Measurements from ENCODE around the gene VAC14. TPM values are rescaled to one million over a fixed set of nuclear protein-coding genes. Genes with fewer than 3 reads are reported as not detected.

Gene VAC14
- total RNA-seq, 4 donors from 2014 or later, result 31.1 to 47.0 (median 37.0) TPM

DNA sequence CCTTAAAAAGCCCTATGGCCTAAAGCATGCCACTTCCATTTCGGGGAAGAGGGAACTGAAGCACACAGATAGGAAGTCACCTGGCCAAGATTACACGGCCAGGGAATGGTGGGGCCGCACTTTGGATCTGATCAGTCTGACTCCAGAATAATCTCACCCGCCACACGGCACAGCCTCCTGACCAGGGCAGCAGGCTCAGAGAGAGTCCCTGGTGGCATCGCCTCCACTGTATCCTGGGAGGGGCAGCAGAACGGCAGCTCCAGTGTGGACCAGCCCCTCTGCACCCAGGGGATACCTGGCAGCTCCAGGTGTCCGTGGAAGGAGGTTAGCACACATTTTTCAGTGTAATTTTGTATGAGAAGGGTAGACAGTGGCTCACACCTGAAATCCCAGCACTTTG, 35.5 kb downstream of the VAC14 start:
- peaks cover 21 to 74% (median 53%) of the 10 kb centered on the region in 4 donors for H3K36me3 ChIP-seq
- no peaks in the 10 kb centered on the region for H3K27me3 ChIP-seq
- H3K4me3 ChIP-seq, result no peak overlapping the region
- no peaks in the 10 kb centered on the region for H3K9me3 ChIP-seq
- WGBS, result 85% methylated on average over 6 of the region's 8 CpGs
- peaks cover 0 to 2% (median 0%) of the 10 kb centered on the region in 4 donors for H3K4me1 ChIP-seq
- TF ChIP-seq, protein P1, sequence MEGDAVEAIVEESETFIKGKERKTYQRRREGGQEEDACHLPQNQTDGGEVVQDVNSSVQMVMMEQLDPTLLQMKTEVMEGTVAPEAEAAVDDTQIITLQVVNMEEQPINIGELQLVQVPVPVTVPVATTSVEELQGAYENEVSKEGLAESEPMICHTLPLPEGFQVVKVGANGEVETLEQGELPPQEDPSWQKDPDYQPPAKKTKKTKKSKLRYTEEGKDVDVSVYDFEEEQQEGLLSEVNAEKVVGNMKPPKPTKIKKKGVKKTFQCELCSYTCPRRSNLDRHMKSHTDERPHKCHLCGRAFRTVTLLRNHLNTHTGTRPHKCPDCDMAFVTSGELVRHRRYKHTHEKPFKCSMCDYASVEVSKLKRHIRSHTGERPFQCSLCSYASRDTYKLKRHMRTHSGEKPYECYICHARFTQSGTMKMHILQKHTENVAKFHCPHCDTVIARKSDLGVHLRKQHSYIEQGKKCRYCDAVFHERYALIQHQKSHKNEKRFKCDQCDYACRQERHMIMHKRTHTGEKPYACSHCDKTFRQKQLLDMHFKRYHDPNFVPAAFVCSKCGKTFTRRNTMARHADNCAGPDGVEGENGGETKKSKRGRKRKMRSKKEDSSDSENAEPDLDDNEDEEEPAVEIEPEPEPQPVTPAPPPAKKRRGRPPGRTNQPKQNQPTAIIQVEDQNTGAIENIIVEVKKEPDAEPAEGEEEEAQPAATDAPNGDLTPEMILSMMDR (IDR thresholded peaks at IDR 0.05), result no peak
- intact Hi-C loops (cut with DNase I), result no loop called here
- H3K27ac ChIP-seq (replicated peaks in 1 of 4), result no peak overlapping the region
- no peak for DNase-seq (ENCODE audit: extremely low spot score)

DNA sequence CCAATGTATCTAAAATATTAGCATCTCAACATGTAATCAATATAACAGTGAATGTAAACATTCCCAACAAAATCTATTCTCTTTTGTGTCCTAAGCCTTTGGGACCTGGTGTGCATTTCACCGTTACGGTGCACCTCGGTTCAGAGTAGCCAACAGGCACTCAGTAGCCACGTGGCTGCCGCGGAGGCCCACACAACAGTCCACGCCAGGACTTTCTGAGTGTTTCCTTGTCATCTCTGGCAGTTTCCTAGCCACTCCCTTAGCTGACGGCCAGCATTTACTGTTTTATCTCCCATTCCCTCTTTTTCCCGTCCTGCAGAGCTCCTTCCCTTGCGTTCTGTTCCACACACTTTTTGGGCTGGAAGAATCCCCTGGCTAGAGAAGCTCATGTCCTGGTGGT, 36.3 kb downstream of the VAC14 start:
- Histone ChIP-seq H3K27me3 (no peaks in the 10 kb centered on the region), H3K4me3 (no peak overlapping the region), H3K27ac (replicated peaks in 1 of 4) (no peak overlapping the region), H3K4me1 (no peaks in the 10 kb centered on the region), H3K9me3 (no peaks in the 10 kb centered on the region), H3K36me3 (peaks cover 21 to 77% (median 55%) of the 10 kb centered on the region in 4 donors)
- no peak for DNase-seq (ENCODE audit: extremely low spot score)
- WGBS, result 96% methylated on average over 10 of the region's 10 CpGs
- intact Hi-C loops (cut with DNase I), result no loop called here
- TF ChIP-seq, protein P1 (IDR thresholded peaks at IDR 0.05), result no peak
- TF ChIP-seq EP300 (IDR thresholded peaks at IDR 0.05), result no peak
- TF ChIP-seq POLR2A (IDR thresholded peaks at IDR 0.05; ENCODE audit: low read depth), result no peak
- no peak for TF ChIP-seq POLR2AphosphoS5 (IDR thresholded peaks at IDR 0.05)

DNA sequence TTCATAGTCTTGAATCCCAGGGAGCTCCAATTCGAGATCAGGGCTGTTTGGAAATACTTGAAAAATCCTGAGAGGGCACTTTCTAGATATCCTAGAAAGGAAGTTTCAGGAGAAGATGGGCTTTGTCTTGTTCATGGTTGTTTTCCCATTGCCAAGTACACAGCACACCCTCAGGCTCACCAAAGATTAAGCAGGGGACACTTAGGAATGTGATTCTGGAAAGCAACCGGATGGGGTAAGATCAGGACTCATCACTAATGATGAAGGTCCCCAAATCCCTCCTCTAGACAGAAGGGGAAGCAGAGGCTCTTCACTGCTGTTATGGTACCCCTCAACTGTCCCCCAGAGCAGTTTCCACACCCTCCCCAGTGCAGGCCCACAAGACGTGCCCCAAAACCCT, 40.7 kb downstream of the VAC14 start:
- Histone ChIP-seq H3K27ac (replicated peaks in 1 of 4) (no peak overlapping the region), H3K4me3 (no peak overlapping the region), H3K27me3 (no peaks in the 10 kb centered on the region), H3K36me3 (peaks cover 15 to 88% (median 64%) of the 10 kb centered on the region in 4 donors), H3K9me3 (no peaks in the 10 kb centered on the region), H3K4me1 (no peaks in the 10 kb centered on the region)
- DNase-seq (ENCODE audit: extremely low spot score), result no peak
- intact Hi-C loops (cut with DNase I), result no loop called here
- TF ChIP-seq POLR2AphosphoS5 (IDR thresholded peaks at IDR 0.05) (no peak), POLR2A (IDR thresholded peaks at IDR 0.05; ENCODE audit: low read depth) (no peak), EP300 (IDR thresholded peaks at IDR 0.05) (no peak)
- TF ChIP-seq, protein P1 (IDR thresholded peaks at IDR 0.05), result no peak
- WGBS, result 79% methylated on average over 3 of the region's 3 CpGs

DNA sequence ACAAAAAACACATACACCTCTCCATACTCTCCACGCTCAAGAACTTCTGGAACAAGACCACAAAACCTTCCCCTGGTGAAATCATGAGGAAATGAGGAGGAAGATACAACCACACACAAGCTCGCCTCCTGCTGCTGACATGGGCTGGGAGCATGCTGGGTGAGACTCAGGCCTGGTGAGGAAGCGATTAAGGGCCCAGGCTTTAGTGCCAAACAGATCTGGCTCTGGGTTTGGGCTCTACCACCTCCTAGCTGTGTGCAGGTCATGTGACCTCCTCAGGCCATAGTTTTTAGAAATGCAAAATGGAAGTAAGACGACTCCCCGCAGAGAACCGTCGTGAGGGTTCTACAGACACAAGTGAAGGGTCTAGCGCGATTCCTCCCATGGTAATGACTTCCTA, 41.3 kb downstream of the VAC14 start:
- DNase-seq (ENCODE audit: extremely low spot score), result no peak
- WGBS, result 94% methylated on average over 9 of the region's 9 CpGs
- no peak overlapping the region for H3K4me3 ChIP-seq
- TF ChIP-seq, protein P1 (IDR thresholded peaks at IDR 0.05), result no peak
- TF ChIP-seq POLR2A (IDR thresholded peaks at IDR 0.05; ENCODE audit: low read depth) (no peak), POLR2AphosphoS5 (IDR thresholded peaks at IDR 0.05) (no peak), EP300 (IDR thresholded peaks at IDR 0.05) (no peak)
- intact Hi-C loops (cut with DNase I), result no loop called here
- H3K4me1 ChIP-seq, result no peaks in the 10 kb centered on the region
- H3K36me3 ChIP-seq, result peaks cover 9 to 89% (median 62%) of the 10 kb centered on the region in 4 donors
- H3K9me3 ChIP-seq, result no peaks in the 10 kb centered on the region
- H3K27ac ChIP-seq (replicated peaks in 1 of 4), result no peak overlapping the region
- H3K27me3 ChIP-seq, result no peaks in the 10 kb centered on the region

DNA sequence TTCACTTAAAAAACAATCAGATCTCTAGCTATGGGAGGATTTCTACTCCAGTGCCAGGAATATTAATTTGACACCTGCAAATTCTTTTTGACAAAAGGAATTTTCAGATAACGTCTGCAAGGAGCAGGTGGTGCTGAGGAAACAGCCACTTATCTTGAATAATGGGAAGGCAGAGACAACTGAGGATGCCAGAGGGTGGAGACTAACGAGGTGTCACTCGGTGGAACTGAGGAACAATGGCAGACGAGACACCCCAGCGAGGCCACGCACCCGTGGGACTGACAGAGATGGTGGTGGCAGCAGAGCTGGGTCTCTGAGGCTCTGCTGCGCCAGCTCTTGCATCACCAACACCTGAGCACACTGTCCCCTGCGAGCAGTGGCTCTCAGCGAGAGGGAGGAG, 42.2 kb downstream of the VAC14 start:
- H3K9me3 ChIP-seq, result no peaks in the 10 kb centered on the region
- no peak overlapping the region for H3K27ac ChIP-seq (replicated peaks in 1 of 4)
- peaks cover 0 to under 1% (median 0%) of the 10 kb centered on the region in 4 donors for H3K4me1 ChIP-seq
- no peaks in the 10 kb centered on the region for H3K27me3 ChIP-seq
- no peak for DNase-seq (ENCODE audit: extremely low spot score)
- H3K4me3 ChIP-seq, result no peak overlapping the region
- H3K36me3 ChIP-seq, result peaks cover 8 to 92% (median 61%) of the 10 kb centered on the region in 4 donors
- 84% methylated on average over 10 of the region's 10 CpGs for WGBS
- intact Hi-C loops (cut with DNase I), result no loop called here
- TF ChIP-seq POLR2AphosphoS5 (IDR thresholded peaks at IDR 0.05) (no peak), EP300 (IDR thresholded peaks at IDR 0.05) (no peak), POLR2A (IDR thresholded peaks at IDR 0.05; ENCODE audit: low read depth) (no peak)
- TF ChIP-seq, protein P1 (IDR thresholded peaks at IDR 0.05), result no peak

All from esophagus muscularis mucosa (tissue), 4 donors.